ENCODE measurements around the gene PREB. TPM values are rescaled to one million over a fixed set of nuclear protein-coding genes. Genes with fewer than 3 reads are reported as not detected.

Gene PREB
- total and polyA plus RNA-seq, 2 of the 13 experiments (the other 11 are each of a cell fraction or from before 2014, with no cell fraction given): 112 to 192 TPM

- TF ChIP-seq ZBTB4 (CRISPR knock-in tag; IDR thresholded peaks at IDR 0.05; ENCODE audit: borderline replicate concordance) (peak; percentile 97), SRSF4 (IDR thresholded peaks at IDR 0.05; ENCODE audit: low read depth, low read length, poor library complexity, severe bottlenecking) (no peak), ZNF740 (CRISPR knock-in tag; IDR thresholded peaks at IDR 0.05) (no peak), HNRNPL (IDR thresholded peaks at IDR 0.05; ENCODE audit: low read depth, low read length) (no peak), ZNF773 (CRISPR knock-in tag; IDR thresholded peaks at IDR 0.05; ENCODE audit: borderline replicate concordance) (no peak), ZFP90 (CRISPR knock-in tag; IDR thresholded peaks at IDR 0.05; ENCODE audit: borderline replicate concordance) (peak; percentile 67; the same call in 1 of the 2 replicates), KMT2A (CRISPR knock-in tag; IDR thresholded peaks at IDR 0.05) (peak; percentile 21; the same call in 1 of the 2 replicates), ZNF343 (CRISPR knock-in tag; IDR thresholded peaks at IDR 0.05) (no peak; the same call in 1 of the 2 replicates), AHDC1 (CRISPR knock-in tag; IDR thresholded peaks at IDR 0.05; ENCODE audit: borderline replicate concordance) (peak; percentile 94; the same call in 1 of the 2 replicates), GLMP (CRISPR knock-in tag; IDR thresholded peaks at IDR 0.05; ENCODE audit: borderline replicate concordance) (no peak), ZNF556 (CRISPR knock-in tag; IDR thresholded peaks at IDR 0.05; ENCODE audit: borderline replicate concordance) (no peak; the same call in 1 of the 2 replicates), MTERF4 (CRISPR knock-in tag; IDR thresholded peaks at IDR 0.05) (0 out of 2 replicates have a peak, but pooled peaks have one; percentile 67), ESRRA (CRISPR knock-in tag; IDR thresholded peaks at IDR 0.05; ENCODE audit: low read depth) (peak; percentile 47)
These were observed 43.3 kb upstream of the PREB start (continued) for GRCh38 chr2:27177441-27178351.

Data from HepG2 (cell line).